ENCODE data around the gene STAT3.
"Not testable (repeated sequence)": the region's sequence is repeated elsewhere in the genome, so short reads cannot be mapped to it uniquely, and the experiment has no call there.

The STAT3 gene

GRCh38 chr17:42272162-42272907, 115.9 kb downstream of the STAT3 start:
- intact Hi-C loops (cut with DNase I): no loop called here

GRCh38 chr17:42271779-42272035, 116.5 kb downstream of the STAT3 start:
- no peak for DNase-seq
- intact Hi-C loops (cut with DNase I): no loop called here

More at GRCh38 chr17:42272162-42272907, 115.9 kb downstream of the STAT3 start:
- no peak for DNase-seq

DNA sequence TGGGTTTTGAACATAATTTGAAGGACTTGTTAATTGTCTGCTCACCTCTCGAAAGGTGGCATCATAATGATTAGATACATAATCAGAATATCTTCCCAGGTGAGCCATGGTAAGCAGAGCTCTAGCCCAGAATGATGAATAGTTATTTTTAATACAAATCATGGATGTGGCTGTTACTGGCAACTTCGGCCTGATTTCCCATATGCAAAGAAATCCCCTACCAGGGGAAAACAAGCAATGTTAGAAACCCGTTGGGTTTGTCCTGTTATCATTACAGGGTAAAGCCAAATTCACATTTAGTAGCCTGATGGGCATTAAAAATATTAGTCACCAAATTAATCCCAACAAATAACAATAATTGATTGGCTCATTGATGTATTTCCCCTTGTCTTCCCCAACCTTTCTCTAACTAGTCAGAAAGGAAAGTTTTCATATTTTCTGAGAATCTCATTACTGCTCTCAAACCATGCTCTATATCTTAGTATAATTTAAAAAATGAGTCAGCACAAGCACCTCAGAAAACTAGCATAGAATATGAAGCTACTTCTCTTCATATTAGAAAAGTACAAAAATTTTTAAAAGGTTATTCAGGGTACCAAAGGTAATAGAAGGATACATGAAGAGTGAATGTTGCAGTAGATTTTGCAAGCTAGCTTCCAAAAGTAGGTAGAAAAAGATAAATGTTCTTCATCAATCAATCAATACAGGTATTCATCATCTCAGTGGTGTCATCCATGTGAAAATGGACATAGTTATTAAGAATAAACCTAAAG, 117.0 kb downstream of the STAT3 start:
- intact Hi-C loops (cut with DNase I): no loop called here
- no peak for DNase-seq

DNA sequence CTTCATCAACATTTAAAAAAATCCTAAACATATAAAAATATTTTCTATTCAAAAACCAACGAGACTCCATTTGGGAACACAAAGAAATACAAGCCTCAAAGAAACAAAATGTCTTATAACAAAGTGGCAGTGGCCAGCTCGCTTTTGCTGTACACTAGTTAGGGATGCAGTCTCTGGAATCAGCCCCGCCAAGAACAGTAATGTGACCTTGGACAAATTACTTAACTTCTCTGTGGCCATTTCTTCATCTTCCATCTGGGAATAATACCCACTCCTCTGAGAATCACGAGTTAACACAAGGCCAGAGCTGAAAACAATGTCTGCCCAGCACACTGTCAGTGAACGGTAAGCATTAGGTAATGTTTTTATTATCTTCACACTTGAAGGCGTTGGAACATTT, 117.6 kb downstream of the STAT3 start:
- intact Hi-C loops (cut with DNase I): no loop called here
- no peak for DNase-seq

DNA sequence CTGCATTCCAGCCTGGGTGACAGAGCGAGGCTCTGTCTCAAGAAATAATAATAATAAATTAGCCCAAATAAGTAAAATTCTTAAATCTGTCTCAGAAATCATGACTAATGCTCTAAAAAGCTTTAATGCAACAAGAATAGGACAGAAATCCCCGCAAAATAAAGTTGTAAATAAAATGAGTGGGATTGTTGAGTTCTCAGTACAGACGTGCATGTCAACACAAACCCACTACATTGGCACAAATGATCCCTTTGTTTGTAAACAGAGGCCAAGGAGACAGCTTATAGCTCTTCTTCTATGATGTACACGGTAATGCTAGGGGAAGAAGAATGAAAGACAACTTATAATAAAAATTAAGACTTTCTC, 118.1 kb downstream of the STAT3 start:
- intact Hi-C loops (cut with DNase I): no loop called here
- no peak for DNase-seq

DNA sequence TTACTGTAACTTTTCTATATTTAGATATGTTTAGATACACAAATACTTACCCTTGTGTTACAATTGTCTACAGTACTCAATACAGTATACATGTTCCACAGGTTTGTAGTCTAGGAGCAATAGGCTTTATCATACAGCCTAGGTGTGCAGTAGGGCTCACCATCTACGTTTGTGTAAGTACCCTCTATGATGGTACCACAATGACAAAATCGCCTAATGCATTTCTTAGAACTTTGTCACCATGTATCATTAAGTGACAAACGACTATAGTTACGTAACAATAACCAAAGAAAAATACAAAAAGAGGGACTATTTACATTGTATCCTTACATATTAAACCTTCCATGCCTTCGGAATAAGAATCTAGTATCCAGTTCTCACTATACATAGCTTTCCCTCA, 120.0 kb downstream of the STAT3 start:
- DNase-seq: no peak
- intact Hi-C loops (cut with DNase I): no loop called here

DNA sequence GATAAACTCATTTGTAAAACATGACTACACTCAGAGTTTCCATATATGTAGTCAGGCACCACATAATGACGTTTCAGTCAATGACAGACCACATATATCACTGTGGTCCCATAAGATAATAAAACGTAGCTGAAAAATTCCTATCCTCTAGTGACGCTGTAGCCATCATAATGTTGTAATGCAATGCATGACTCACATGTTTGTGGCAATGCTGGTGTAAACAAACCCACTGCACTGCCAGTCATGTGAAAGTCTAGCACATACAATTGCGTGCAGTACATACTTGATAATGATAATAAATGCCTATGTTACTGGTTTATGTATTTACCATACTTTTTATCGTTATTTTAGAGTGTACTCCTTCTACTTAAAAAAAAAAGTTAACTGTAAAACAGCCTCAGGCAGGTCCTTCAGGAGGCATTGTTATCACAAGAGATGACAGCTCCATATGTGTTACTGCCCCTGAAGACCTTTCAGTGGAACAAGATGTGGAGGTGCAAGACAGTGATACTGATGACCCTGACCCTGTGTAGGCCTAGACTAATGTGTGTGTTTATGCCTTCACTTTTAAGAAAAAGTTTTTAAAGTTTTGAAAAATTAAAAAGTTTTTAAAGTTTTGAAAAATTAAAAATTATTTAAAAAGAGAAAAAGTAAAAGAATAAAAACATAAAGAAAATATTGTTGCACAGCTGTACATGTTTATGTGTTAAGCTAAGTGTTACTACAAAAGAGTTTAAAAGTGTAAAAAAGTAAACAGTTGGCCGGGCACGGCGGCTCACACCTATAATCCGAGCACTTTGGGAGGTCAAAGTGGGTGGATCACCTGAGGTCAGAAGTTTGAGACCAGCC, 121.1 kb downstream of the STAT3 start:
- no peak for DNase-seq
- intact Hi-C loops (cut with DNase I): no loop called here

- intact Hi-C loops (cut with DNase I): no loop called here
- DNase-seq: no peak
These were observed 121.8 kb downstream of the STAT3 start for GRCh38 chr17:42266462-42266861.

DNA sequence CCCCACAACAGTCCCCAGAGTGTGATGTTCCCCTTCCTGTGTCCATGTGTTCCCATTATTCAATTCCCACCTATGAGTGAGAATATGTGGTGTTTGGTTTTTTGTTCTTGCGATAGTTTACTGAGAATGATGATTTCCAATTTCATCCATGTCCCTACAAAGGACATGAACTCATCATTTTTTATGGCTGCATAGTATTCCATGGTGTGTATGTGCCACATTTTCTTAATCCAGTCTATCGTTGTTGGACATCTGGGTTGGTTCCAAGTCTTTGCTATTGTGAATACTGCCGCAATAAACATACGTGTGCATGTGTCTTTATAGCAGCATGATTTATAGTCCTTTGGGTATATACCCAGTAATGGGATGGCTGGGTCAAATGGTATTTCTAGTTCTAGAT, 123.9 kb downstream of the STAT3 start:
- intact Hi-C loops (cut with DNase I); DNase-seq: not testable (repeated sequence)
